Activated T-cell treated with anti-CD3 and anti-CD28 coated beads, Interleukin-2, amount 50 U/mL, for 1 hour (primary cell): ENCODE results near the gene DCUN1D3.
"Not testable (repeated sequence)": the region's sequence is repeated elsewhere in the genome, so short reads cannot be mapped to it uniquely, and the experiment has no call there.

ENCODE experiments used
- DNase-seq: peaks from one replicate; pipeline ENCODE4 v3.0.0-alpha.2; 2020

Gene DCUN1D3

DNA sequence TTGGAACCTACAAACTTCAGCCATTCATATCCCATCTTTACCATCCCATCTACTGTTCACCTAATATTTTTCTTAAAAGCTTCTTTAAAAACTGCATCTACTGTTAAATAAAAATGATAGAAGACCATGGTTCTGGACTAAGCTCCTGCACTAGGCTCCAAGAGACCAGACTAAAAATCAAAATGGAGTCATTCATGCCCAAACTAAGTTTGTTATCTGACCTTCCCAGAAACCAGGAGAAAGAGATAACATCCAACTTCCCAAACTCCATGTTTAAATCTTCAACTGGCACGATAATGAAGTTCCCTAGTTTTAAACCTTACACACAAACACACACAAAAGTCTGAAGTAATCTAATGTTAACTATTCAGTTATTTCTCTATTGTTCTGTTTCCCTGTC, 13.8 kb downstream of the DCUN1D3 start:
- DNase-seq: no peak

DNA sequence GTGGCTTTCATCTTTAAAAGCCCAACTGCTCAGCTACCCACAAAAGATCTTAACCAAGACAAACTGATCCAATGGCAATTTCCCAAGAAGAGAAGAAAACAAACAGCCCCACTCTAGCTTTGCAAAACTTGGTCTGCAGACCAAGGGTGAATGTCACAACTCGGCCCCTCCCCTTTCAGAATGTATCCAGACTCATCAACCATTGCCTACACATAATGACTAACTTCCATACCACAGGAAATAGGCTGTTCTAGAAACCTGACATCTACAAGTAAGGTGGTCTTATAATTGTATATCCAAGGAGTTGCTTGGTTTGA, 16.0 kb downstream of the DCUN1D3 start:
- no peak for DNase-seq

DNA sequence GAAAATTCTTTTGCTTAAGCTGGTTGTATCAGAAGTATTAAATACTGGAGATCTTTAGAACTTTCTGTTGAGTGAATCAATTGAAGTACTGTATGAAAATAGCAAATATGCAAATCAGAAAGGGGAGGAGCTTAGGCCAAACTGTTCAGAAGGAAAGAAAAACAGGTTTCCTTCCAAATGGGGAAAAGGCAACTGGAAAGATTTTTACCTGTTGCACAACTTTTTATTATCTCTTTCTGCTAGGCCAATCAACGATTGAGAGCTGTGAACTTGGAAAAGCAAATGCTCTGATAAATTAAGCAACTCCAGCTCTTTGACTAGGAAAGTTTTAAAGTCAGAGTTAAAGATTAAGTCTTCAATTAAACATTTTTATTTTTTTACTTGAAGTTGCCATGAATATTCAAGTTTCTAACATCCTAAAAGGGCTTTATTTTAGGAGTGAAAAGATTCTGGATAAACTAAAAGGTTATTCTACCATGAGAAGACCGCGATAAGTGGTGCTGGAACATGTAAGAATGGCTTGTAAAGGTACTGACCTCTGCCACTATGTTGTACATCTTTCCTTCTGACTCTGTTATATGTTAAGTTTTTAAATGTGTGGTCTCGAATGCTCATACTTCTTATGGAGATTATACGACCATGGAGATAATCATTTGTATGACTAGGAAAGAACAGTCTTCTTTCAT, 16.5 kb downstream of the DCUN1D3 start:
- no peak for DNase-seq

DNA sequence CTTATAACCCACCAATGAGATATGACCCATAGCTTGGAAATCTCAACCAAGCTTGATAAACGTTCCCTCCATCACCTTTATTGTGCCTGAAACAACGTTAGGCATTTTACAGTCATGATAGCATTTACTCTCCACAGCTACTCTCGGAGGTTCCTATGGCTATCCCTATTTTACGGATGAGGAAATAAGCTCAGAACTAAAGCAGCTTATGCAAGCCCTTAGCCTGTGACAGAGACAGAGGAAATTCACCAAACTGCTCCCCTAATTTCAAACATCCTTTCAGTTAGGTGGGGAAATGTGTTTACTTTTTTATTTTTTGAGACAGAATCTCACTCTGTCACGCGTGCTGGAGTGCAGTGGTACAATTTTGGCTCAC, 18.7 kb downstream of the DCUN1D3 start:
- no peak for DNase-seq

DNA sequence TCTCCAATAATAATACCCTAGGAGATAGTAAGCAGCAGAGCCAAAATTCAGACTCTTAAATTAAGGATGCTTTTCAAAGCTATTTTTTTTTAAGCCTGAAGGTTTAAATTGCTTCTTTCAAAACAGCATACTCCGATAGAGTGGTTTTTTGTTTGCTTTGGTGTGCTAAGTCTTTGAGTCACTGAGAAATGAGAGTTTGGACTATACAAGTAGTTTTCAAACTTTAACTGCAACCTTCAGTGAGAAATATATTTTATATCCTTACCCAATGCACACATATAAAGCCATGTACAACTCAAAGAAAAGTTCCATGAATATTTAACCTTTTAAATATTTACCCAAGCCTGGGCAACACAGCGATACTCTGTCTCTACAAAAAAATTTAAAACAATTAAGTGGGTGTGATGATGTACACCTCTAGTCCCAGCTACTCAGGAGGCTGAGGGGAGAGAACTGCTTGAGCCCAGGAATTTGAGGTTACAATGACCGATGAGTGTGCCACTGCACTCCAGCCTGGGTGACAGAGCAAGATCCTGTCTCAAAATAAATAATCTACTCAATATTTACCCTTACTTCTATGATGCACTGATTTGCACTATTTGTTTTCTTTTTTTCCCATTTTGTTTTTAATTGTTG, 19.2 kb downstream of the DCUN1D3 start:
- DNase-seq: no peak

DNA sequence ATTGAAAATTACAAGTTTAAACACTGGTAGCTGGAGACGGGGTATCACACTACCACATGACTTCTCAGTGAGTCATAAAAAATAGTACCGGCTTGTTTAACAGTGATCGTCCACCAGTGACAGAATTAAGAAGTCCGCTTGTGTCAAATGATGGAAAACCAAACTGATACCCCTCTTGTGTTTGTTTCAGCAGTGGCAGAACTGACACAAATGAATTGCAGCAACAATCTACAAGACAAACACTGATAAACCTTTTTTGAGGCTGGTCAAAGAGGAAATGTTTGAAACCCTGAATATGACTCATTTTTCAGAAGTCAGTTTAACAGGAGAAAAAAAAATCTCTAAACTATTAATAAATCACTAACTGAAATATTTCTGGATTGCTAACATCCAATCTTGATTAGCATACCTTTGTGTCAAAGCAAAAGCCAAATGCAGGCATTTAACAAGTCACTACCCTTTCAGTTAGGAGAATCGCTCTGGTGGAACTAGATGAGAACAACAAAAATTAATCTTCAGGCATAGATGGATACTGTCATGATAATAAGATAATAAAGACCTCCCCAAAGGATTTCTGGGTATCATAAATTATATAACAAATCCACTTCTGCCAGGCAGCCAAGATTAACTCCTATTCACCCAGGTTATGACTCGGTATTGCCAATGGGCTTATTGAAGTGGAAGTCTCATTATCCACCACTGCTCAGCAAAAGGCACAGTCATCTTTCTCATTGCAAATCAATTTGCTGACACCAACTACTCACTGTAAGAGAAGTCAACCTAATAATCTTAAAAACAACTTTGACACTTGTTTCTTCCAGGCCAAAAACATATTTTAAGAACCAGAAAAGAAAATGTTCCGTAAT, 20.8 kb downstream of the DCUN1D3 start:
- DNase-seq: no peak

DNA sequence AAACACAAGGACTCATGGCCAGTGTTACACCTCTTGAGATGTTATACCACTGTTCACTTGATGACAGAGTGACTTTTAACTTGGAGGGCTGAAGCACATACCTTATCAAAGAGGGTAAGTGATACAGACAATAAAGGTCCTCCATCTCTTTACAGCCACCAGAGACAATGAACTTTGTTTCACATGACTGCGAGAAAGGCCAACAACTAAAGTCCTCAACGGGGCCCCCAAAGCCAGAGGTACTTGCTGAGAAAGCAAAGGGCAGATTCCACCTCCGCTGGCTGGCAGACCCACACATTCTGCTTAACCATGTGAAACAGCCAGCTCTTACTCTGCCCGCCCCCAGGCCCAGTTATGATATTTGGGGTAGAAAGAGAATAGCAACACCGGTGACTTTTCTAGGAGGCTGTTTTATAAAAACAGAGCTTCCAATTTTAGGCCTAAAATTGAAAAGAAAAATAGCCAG, 21.4 kb downstream of the DCUN1D3 start:
- DNase-seq: no peak

DNA sequence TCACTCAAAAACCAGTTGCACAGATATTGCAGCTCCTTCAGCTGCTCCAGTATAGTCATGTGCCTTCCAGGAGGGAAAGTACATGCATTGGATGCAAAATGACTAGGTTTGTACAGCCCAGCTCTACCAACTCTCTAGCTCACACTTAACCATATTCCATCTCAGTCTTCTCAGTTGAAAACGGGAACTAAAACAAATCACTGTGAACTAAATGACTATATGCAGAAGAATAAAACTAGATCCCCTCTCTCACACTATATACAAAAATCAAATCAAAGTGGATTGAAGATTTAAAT, 24.9 kb downstream of the DCUN1D3 start:
- DNase-seq: no peak

DNA sequence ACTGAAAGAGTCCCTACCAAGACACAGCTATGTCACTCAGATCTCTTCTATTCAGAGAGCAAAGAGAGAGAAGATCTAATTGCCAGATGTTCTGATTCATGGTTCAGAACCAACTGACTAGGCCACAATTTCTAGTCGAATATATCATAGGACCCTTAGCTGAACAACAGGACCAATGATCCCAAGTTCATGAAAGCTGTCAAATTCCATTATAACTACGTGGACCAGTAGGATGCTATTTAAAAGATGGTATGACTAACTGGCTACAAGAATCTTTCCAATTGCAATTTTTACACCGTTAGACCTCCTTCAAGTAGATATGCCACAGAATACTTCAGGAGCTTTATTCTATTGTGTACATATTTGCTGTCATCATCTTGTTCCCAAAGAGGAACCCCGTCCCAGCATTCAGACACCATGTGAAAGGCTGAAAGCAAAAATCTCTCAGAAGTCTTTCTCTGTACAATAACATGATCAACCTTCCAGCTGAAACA, 26.0 kb downstream of the DCUN1D3 start:
- no peak for DNase-seq

DNA sequence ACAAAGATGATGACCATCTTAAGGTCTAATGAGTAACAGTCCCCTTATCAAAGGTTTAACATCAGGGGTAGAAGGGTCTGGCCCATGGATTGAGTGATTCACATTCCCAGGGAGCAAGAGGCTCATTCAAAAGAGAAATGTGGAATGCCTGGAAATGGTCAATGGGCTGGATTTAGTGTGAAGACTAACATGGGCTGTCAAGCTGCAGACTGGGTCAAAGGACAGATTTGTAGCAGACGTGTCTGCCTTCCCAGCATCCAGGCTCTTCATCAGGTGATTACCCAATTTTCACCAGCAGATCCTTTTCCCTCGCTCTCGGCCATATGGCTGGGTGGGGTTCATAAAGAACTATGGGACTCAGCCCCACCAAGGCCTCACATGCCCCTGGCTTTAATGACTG, 26.8 kb downstream of the DCUN1D3 start:
- DNase-seq: no peak

DNA sequence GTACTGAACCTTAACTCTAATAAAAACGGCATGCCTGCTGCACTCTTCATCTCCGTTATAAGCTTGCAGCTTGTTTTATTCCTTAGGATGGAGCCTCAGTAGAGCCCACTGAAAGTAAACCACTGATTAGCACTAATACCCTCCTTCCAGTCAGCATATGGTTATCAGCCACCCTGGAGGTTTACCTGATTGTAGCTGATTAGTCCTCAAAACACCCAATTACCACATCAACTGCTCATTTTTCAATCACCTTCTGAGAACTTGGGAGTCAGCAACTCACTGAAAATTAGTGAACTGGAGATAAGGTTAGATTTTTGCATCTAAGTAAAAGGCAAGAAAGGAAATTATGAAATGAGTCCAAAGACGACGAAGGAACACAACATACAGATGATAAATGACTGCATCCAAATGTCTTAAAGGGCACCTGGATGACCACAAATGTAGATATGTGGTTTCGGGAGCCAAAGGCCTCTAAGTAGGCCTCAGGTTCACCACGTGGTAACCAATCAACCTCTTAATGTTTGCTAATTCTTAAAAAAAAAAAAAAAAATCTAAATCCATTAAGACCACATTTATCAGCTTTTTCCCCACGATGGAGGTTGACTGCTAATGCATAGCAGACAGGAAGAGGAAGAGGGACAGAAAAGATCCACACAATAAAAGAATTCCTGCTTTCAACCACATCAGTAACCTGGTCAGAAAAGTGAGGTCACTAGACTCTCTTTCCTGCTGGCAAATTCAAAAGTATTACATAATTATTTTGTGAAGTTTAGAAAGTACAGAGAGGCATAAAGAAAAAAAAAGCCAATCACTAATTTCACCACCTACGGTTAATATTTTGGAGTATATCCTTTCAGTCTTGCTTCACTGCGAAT, 28.0 kb downstream of the DCUN1D3 start:
- no peak for DNase-seq

DNA sequence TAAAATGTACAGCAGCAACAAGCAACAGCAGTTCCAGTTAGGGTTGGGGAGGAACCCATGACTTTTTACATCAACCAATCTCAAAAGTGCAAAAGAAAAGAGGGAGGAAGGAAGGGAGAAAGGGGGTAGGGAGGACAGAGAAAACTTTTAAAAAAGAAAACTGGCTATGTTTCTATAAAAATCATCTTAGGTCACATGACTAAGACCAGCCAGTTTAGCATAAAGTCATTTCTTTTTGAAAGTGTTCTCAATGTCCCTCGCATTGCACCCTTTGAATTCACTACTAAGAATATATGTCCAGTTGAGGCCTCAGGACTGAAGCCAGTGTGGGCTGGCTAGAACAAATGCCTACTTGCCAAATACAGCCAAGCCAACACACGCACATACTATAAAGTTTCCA, 28.9 kb downstream of the DCUN1D3 start:
- no peak for DNase-seq

DNA sequence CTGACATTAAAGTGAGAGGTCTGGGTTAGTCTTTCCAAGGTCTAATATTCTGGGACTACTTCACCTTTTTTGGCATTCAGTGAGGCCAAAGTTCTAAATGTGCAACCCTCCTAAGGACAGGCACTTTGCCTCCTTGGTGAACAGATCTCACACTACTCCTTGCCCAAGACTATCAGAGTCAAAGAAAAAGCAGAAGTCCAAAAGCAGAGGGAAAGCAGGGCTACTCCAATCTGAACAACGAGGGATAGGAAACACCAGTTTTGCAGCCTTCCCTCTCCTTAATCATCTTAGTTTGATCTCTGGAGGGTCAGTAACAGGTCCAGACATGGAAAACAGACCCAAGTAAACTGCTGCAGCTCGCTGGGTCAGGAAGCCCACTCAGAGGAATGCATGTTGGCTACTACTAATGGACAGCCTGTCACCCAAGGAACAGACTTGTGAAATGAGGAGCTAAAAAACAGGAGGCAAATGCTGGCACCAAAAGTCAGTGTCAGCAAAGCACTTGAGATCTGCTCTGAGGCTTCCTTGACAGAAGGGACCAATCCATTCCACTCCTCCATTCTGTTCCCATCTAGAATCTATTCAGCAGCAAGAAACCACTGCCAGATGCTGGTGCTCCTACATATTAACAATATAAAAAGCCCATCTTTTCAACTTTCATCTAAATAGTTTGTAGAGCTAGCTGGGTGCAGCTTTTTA, 29.9 kb downstream of the DCUN1D3 start:
- DNase-seq: no peak

DNA sequence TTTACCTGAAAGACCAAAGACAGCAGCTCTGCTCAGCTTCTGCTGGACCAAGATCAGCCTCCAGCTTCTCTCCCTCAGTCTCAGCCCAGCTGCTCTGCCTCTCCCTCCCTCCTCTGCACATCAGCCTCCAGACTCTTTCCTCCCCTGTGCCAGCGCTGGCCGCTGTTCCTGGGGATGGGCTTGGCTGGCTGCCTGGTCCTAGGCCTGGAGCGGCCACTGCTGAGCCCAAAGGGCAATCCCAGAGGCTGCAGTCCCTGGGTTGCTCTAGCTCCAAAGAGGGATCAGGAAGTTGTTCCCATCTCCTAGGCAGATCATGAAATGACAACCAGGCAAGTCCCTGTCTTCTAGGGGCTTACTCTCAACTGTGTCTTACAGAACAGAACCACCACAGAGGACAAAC, 31.3 kb downstream of the DCUN1D3 start:
- DNase-seq: no peak

DNA sequence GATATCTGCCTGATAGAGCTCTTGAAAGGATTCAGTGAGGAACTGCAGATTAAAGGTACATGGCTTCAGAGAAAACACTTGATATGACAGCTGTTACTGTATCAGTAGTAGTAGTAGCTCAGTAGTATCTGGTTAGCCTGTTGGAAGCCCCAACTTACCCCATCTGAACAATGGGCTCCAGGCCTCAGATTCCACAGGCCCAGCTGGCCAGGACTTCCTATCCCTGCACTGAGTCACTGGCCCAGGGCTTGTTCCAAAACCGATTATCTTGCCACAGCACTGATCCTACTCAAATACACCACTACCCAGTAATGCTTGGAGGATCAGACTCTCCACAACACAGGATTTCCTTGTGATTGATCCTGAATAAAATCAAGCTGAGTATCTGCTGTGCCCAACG, 32.6 kb downstream of the DCUN1D3 start:
- no peak for DNase-seq

DNA sequence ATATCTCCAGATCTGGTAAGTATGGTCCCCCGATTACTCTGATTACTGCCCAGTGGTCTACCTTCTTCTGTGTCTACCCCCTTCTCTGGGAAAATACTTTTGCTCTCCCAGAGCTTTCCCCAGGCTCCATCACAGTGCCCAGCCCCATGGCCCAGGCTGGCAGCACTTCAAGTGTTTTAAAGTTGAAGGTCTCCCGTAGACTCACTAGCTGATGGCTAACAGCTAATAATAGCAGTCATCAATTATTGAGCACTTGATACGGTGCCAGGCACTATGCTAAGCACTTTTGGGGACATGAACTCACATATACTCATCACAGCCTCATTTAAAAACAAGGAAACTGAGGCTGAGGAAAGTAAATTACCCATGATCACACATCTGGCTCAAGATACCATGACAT, 33.4 kb downstream of the DCUN1D3 start:
- no peak for DNase-seq

DNA sequence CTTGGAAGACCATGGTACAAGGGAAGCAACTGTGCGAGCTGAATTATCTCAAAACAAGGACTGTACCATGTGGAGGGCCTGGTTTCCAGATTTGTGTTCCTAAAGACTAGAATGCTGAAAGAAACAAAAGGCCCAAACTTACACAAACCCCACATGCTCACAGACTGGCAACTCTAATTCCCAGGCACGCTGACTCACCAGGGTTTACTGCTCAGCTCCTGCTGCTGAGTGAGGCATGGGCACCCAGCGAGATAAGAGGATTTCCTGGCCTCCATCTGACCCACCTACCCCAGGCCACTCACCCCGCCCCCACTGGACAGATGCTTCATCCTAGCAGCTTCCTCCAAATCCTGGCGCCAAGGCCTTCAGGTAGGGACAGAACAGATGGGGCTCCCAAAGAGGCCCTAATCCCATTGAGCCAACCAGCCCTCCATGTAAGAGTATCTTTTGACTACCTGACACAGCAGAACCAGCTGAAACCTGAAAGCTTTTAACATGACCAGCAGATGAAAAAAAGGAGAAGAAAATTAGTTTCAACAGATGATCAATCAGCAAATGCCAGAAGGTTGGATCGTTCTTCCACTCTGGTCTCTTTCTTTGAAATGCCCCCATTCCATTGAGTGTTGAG, 33.9 kb downstream of the DCUN1D3 start:
- DNase-seq: no peak

DNA sequence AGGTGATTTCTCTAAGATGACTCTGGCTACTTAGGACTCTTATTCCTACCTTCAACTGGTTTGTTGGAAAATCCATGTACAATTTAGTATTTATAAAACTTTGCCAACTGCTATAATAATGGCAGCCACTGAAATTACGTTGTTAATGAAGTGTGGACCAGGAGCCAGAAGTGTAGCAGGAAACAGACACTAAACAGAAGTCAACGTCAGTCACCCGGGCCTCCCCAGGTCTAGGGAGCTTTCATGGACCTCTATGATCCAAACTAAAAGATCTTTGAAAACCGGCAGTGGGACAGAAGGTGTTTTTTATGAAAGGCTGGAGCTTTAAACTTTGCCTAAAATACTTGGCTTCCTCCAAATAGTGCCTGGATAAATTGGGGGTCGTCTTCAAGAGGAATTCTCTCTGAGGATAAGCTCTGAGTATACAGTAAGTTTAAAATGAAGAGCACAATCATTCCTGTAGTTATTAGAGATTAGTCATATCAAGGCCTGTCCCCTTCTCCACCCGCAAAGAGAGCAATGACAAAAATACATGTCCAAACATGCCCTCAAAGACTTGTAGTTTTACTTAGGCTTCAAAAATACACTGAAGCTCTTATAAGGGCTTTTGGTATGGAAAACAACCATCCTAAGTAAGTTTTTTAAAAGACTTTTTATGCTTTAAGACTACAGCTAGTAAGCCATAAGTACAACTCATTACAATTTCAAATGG, 34.6 kb downstream of the DCUN1D3 start:
- DNase-seq: no peak

DNA sequence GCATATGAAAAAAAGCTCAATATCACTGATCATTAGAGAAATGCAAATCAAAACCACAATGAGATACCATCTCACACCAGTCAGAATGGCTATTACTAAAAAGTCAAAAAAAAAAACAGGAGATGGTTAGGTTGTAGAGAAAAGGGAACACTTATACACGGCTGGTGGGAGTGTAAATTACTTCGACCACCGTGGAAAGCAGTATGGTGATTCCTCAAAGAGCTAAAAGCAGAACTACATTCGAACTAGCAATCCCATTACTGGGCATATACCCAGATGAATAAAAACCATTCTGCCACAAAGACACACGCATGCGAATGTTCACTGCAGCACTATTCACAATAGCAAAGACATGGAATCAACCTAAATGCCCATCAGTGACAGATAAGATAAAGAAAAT, 35.8 kb downstream of the DCUN1D3 start:
- DNase-seq: not testable (repeated sequence)

DNA sequence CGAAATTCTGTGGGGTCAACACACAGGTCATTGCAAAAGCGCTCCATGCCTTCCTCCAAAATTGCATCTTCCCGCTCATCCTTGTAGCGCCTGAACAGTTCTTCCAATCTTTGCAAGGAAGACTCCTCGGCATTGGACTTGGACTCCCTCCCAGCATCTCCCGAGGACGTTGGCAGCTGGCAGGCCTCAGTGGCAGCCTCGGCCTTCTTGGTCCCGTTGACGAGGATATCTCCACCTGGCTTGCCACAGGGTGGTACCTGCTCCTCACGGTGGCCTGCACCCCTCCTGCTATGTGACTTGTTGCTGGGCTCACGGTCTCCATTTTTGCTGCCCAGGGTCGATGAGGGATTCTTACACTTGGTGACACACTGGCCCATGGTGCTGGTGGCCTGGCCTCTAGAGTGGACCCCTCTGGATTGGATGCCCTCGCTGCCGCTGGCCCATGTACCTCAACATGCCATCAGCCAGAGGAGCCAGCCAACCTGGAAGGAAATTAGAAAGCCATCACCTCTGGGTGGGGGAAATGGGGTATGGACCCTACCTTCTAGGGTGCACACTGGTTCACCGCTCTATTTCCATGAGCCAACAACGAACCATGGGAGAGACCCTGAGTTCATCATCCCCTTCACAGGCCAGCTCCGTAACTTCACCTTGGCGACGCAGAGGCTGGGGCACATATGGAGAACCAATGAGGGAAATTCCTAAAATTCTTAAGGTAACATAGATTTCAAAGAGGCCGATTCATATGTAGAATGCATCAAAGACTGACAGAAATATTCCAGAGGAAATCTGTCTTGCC, 37.8 kb downstream of the DCUN1D3 start:
- DNase-seq: no peak
